Stimulated activated CD4-positive, alpha-beta T cell treated with anti-CD3 and anti-CD28 coated beads, Interleukin-12 subunit alpha, Interleukin-12 subunit beta, amount 100 ng/mL, for 48 hours (primary cell): Measurements from ENCODE around the gene KAT14.
"Not testable (repeated sequence)": the region's sequence is repeated elsewhere in the genome, so short reads cannot be mapped to it uniquely, and the experiment has no call there.

Experiments used
- DNase-seq, 3 donors: peaks; one replicate each; pipeline ENCODE4 v3.0.0-alpha.2; 2020; ENCODE audit warnings: low read depth in 2 of 3, low spot score in 1 of 3

Gene KAT14

DNA sequence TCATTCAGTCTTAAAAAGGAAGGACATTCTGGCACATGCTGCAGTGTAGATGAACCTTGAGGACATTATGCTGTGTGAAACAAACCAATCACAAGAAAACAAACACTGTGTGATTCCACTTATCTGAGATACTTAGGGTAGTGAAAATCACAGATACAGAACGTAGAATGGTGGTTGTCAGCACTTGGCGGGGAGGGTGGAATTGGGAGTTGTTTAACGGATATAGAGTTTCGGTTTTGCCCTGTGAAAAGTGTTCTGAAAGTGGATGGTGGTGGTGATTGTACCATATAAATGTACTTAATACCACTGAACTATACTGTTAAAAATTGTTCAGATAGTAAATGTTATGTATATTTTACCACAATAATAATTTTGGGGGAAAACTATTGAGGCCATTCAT is 18.4 kb downstream of the KAT14 start:
- no peak for DNase-seq

DNA sequence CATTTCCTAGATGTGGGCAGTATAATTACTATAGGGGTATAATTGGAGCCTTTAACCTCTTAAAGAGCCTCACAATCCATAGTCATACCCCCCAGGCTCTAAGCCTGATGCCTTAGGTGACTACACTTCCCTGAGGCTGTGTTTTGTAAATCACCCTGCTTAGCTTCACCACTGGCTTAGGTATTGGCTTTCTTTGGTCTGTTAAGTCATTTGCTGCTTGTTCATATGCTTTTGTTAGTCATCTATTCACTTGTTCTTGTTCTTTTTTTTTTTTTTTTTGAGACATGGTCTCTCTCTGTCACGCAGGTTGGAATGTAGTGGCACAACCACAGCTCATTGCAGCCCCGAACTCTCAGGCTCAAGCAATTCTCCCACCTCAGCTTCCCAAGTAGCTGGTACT is 26.7 kb downstream of the KAT14 start:
- DNase-seq: no peak

- no peak for DNase-seq
Measured at GRCh38 chr20:18165553-18165952, 27.9 kb downstream of the KAT14 start.

- DNase-seq: no peak
Measured at GRCh38 chr20:18166241-18166881, 28.7 kb downstream of the KAT14 start.

GRCh38 chr20:18166950-18167349 is 29.3 kb downstream of the KAT14 start:
- DNase-seq: no peak

DNA sequence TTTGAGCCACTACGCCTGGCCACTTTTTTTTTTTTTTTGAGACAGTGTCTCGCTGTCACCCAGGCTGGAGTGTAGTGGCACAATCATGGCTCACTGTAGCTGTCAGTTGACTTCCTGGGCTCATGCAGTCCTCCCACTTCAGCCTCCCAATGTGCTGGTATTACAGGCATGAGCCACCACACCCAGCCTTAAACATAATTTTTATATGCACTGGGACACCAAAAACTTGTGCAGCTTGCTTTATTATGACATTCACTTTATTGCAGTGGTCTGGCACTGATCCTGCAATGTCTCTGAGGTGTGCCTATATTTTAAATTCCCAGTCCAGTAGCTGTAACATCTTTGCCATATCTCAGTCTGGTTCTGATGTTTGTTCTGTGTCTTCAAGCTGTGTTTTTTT is 34.7 kb downstream of the KAT14 start:
- DNase-seq: no peak

DNA sequence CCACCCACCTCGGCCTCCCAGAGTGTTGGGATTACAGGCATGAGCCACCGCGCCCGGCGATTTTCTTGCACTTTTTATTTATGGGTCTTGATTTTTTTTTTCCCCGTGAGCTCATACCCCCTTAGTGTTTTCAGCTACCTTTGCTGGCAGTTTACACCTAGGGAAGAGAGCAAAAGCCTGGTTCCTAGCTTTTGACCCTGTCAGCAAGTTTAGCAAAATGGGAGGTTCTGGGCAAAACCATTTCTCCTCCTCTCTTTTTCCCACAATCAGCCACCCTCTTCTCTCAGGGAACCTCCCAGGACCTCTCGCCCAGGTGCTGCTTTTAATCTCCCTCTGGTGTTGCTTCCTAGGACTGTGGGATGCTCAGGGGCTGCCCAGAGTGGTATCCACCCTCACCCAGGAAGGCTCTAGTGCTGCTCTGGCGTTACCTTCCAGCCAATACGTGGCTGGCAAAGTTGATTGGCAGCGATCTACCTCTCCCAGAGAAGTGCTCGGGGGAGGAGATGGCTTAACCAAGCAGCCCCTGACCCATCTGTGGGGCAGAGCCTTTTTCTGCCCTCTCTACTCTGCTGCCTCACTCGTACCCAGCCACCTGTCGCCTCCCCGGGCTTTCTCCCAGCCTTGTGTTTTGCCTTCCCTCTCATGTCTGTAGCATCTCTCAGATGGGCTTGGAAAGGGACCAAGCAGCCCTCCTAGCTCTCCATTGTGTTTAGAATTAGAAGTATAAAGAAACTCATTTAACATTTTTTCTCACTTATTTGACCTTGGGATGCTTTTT is 37.4 kb downstream of the KAT14 start:
- no peak for DNase-seq

GRCh38 chr20:18176318-18176785 is 38.7 kb downstream of the KAT14 start:
- DNase-seq: no peak

DNA sequence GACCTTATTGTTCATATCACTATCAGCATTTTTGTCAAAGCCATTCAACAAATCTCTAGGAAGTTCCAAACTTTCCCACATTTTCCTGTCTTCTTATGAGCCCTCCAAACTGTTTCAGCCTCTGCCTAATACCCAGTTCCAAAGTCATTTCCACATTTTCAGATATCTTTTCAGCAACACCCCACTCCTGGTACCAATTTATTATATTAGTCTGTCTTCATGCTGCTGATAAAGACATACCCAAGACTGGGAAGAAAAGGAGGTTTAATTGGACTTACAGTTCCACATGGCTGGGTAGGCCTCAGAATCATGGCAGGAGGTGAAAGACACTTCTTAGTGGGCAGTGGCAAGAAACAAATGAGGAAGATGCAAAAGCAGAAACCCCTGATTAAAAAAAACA is 42.7 kb downstream of the KAT14 start:
- DNase-seq: not testable (repeated sequence)

- DNase-seq: no peak
Measured at GRCh38 chr20:18180815-18181214, 43.2 kb downstream of the KAT14 start.

- DNase-seq: no peak
Measured at GRCh38 chr20:18187020-18187419, 49.4 kb downstream of the KAT14 start.

GRCh38 chr20:18188434-18188833 is 50.8 kb downstream of the KAT14 start:
- no peak for DNase-seq

DNA sequence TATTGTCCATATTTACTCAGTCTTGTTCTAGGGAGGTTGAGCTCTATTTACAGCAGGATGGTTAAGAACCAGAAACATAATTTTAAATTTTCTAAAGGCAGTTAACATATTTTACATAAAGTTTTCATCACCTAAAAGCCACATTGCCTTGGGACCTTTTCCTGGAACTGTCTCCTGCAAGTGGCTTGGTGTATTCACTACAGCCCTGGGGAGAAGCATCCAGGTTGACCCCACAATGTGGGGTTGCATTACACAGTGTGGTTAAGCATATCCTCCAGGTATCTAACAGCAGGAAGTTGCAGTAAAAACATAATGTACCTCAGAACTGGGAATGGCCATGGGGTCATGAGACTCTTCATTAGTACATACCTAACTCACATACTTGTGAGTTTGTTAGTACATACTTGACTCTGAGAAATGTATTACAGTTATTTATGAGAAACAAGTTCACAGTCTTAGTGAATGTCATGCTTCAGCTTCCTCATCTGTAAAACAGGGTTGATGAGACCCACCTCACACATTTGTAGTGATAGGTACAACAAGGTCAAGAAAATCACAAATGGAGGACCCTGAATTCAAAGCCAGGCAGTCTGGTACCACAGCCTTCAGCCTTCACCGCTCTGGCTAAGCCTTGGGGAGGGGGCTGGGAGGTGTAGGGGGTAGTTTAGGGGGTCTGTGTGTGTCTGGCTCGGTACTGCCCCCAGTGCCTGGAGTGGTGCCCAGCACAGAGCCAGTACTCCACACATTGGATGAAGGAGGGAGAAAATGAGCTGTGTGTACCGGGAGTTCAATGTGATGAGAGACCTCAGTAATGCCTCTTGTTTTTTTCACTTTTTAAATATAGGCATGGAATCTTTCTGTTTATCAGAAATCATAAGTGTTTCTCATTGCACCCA is 52.9 kb downstream of the KAT14 start:
- no peak for DNase-seq

GRCh38 chr20:18191306-18191705 is 53.6 kb downstream of the KAT14 start:
- no peak for DNase-seq

- DNase-seq: not testable (repeated sequence)
Measured at GRCh38 chr20:18194461-18194860, 56.8 kb downstream of the KAT14 start.

DNA sequence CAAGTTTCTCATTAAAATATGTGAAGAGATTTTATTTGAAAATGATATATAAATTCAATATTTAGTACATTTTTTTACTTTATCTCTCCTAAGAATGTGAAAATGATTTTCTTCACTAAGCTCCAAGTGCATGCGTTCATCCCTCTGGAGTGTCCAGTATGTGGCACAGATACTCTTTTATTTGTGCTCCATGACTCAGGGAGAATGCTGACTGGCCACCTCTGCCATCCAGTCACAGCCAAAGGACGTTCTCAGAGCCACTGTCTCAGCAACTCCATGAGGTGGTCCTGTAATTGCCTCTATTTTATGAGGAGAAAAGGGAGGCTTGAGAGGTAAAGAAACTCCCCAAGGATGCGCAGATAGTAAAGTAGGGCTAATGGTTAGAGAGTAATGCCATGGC is 58.3 kb downstream of the KAT14 start:
- DNase-seq: no peak

GRCh38 chr20:18197382-18198070 is 59.9 kb downstream of the KAT14 start:
- DNase-seq: no peak

DNA sequence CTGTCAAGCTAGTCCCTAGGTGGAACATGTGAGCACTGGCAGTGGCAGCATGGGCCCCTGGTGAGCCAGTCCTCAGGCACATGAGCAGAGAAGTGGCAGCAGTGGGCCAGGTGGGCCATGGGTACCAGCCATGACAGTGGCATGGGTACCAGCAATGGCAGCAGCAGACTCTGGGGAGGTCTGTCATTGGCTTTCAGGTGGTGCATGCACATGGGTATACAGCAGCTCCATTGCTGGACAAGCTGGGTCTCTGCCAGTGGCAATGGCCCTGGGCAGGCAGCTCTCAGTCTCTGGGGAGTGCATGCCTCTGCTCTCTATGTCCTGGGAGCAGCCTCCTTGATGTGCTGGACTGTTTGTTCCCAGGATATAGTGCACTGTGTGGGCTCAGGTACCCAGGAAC is 65.3 kb downstream of the KAT14 start:
- no peak for DNase-seq

GRCh38 chr20:18203700-18204099 is 66.0 kb downstream of the KAT14 start:
- DNase-seq: not testable (repeated sequence)

DNA sequence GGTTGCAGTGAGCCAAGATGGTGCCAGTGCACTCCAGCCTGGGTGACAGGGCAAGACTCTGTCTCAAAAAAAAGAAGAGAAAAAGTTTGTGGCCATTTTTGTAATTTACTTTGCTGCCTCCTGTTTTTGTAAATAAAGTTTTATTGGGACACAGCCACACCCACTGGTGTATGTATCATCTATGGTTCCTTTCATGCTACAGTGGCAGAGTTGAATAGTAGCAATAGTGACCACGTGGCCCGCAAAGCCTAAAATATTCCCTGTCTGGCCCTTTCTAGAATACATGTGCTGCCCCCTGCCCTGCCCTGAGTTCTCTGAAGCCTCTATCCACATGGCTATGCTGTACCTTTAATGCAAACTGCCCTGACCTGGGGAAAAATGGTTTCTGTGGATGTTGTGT is 75.3 kb downstream of the KAT14 start:
- DNase-seq: no peak

DNA sequence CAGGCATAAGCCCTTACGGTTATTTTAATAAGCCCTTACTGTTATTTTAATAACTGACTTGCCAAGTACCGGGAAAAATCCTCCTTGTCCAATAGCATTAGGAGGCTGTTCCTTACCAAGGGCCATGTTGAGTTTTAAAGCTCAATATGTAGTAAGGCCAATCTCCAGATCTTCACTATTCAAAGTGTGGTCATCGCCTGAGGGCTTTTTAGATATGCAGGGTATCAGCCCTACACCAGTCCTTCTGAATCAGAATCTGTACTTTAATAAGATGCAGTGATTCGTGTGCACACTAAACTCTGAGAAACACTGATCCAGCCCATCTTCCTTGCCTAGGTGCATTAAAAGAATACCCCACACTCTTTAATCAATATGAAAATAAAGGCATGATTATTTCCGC is 77.9 kb downstream of the KAT14 start:
- DNase-seq: no peak
